Stimulated activated CD4-positive, alpha-beta T cell treated with anti-CD3 and anti-CD28 coated beads, Interleukin-2, amount 100 ng/mL, for 24 hours (primary cell): ENCODE data around the gene MTG1.
A peak's percentile ranks its signal among the peaks of the same experiment; 100 is the strongest.

ENCODE experiments used
- DNase-seq, 2 donors: peaks; one replicate each; pipeline ENCODE4 v3.0.0-alpha.2; 2020

Gene MTG1

GRCh38 chr10:133394064-133394663 lies at the start of gene MTG1:
Gene MTG1 (plus strand): TSS chr10:133394157. CDS start chr10:133394221, 64 bp downstream.
- DNase-seq: peak; percentile 96 to 97

- no peak for DNase-seq
Observed at GRCh38 chr10:133344236-133344635, 49.7 kb upstream of the MTG1 start.

GRCh38 chr10:133346413-133346812 lies 47.5 kb upstream of the MTG1 start:
- no peak for DNase-seq

- DNase-seq: no peak
Observed at GRCh38 chr10:133347710-133348517, 46.0 kb upstream of the MTG1 start.

- DNase-seq: no peak
Observed at GRCh38 chr10:133349160-133349568, 44.8 kb upstream of the MTG1 start.

GRCh38 chr10:133349577-133350011 lies 44.4 kb upstream of the MTG1 start:
- DNase-seq: no peak

GRCh38 chr10:133350283-133350949 lies 43.5 kb upstream of the MTG1 start:
- no peak for DNase-seq

- no peak for DNase-seq
Observed at GRCh38 chr10:133350950-133351329, 43.0 kb upstream of the MTG1 start.

GRCh38 chr10:133351408-133352318 lies 42.3 kb upstream of the MTG1 start:
- no peak for DNase-seq

- DNase-seq: no peak
Observed at GRCh38 chr10:133353202-133353959, 40.6 kb upstream of the MTG1 start.

- no peak for DNase-seq
Observed at GRCh38 chr10:133353988-133354605, 39.9 kb upstream of the MTG1 start.

GRCh38 chr10:133354672-133355240 lies 39.2 kb upstream of the MTG1 start:
- DNase-seq: no peak

GRCh38 chr10:133355266-133355665 lies 38.7 kb upstream of the MTG1 start:
- DNase-seq: no peak

GRCh38 chr10:133355991-133356390 lies 38.0 kb upstream of the MTG1 start:
- DNase-seq: no peak

- DNase-seq: no peak
Observed at GRCh38 chr10:133356549-133357284, 37.2 kb upstream of the MTG1 start.

GRCh38 chr10:133357285-133358161 lies 36.4 kb upstream of the MTG1 start, which contains the start of gene FUOM:
Gene FUOM (minus strand): TSS chr10:133358019. CDS start chr10:133358007, 12 bp downstream.
- peak; percentile 73 to 76 for DNase-seq

GRCh38 chr10:133358162-133358924 lies 35.6 kb upstream of the MTG1 start:
- no peak for DNase-seq

GRCh38 chr10:133358925-133359310 lies 35.0 kb upstream of the MTG1 start:
- no peak for DNase-seq
